HepG2 (cell line): ENCODE data around the gene PSMC3IP. TPM values are rescaled to one million over a fixed set of nuclear protein-coding genes. Genes with fewer than 3 reads are reported as not detected.
A peak's percentile ranks its signal among the peaks of the same experiment; 100 is the strongest.

Source experiments
- ATF2 ChIP-seq: sonication (generic); formaldehyde crosslinking; IDR thresholded peaks from 2 replicates; pipeline ENCODE4 v1.4.0; 2020; ENCODE audit warnings: missing genetic modification reagents
- BATF2 ChIP-seq: sonication (generic); formaldehyde crosslinking; IDR thresholded peaks from 2 replicates; pipeline ENCODE4 v1.8.0; 2022; ENCODE audit warnings: mild to moderate bottlenecking, missing genetic modification reagents, moderate library complexity
- GPN1 ChIP-seq: sonication (generic); formaldehyde crosslinking; IDR thresholded peaks from 2 replicates; pipeline ENCODE4 v1.5.1; 2020; ENCODE audit warnings: missing genetic modification reagents, borderline replicate concordance
- KDM3A ChIP-seq: IDR thresholded peaks from 2 replicates; pipeline ENCODE4 v1.6.1; 2018; ENCODE audit warnings: low read depth, missing compliant biosample characterization
- NCOA2 ChIP-seq: sonication (generic); formaldehyde crosslinking; IDR thresholded peaks from 2 replicates; pipeline ENCODE4 v1.8.0; 2022; ENCODE audit warnings: inconsistent platforms
- NFKB2 ChIP-seq: sonication (generic); formaldehyde crosslinking; IDR thresholded peaks from 2 replicates; pipeline ENCODE4 v1.4.0; 2020; ENCODE audit warnings: missing genetic modification reagents, borderline replicate concordance
- NR2F1 ChIP-seq, 2 experiments: fragments of 450-650 bp in 1 of 2; formaldehyde crosslinking in 1 of 2; IDR thresholded peaks; 2 replicates each; pipeline versions ENCODE4 v1.5.0 to v1.6.1; 2016 to 2020; ENCODE audit warnings: mild to moderate bottlenecking in 1 of 2, missing compliant biosample characterization in 1 of 2, missing genetic modification reagents in 1 of 2, moderate library complexity in 1 of 2
- PHF5A ChIP-seq: IDR thresholded peaks from one replicate; pipeline ENCODE4 v1.6.1; 2018; ENCODE audit warnings: low read depth, missing genetic modification reagents; ENCODE audit not compliant: unreplicated experiment
- RAD51 ChIP-seq: fragments of 450-650 bp; IDR thresholded peaks from 2 replicates; pipeline ENCODE4 v1.6.1; 2016; ENCODE audit warnings: borderline replicate concordance
- REL ChIP-seq: sonication (generic); formaldehyde crosslinking; conservative IDR thresholded peaks from 2 replicates; pipeline ENCODE4 v1.8.0; 2022; ENCODE audit warnings: mild to moderate bottlenecking, missing genetic modification reagents, moderate library complexity
- TAF1 ChIP-seq: sonication (generic); formaldehyde crosslinking; IDR thresholded peaks from 2 replicates; pipeline ENCODE4 v1.4.0; 2020; ENCODE audit warnings: missing genetic modification reagents
- TBL1XR1 ChIP-seq: fragments of 150-350 bp; IDR thresholded peaks from 2 replicates; pipeline ENCODE4 v1.6.1; 2014; ENCODE audit warnings: borderline replicate concordance, low read length; ENCODE audit not compliant: partially characterized antibody
- TP53 ChIP-seq: sonication (generic); formaldehyde crosslinking; conservative IDR thresholded peaks from 2 replicates; pipeline ENCODE4 v1.4.0; 2020; ENCODE audit warnings: missing genetic modification reagents
- ZFX ChIP-seq: sonication (generic); formaldehyde crosslinking; IDR thresholded peaks from 2 replicates; pipeline ENCODE4 v1.4.0; 2020; ENCODE audit warnings: mild to moderate bottlenecking, low read depth, missing genetic modification reagents, moderate library complexity
- ZNF230 ChIP-seq: sonication (generic); formaldehyde crosslinking; IDR thresholded peaks from 2 replicates; pipeline ENCODE4 v1.4.0; 2020; ENCODE audit warnings: mild to moderate bottlenecking, missing genetic modification reagents
- ZNF280D ChIP-seq: sonication (generic); formaldehyde crosslinking; IDR thresholded peaks from 2 replicates; pipeline ENCODE4 v1.5.1; 2020; ENCODE audit warnings: mild to moderate bottlenecking, missing genetic modification reagents
- ZNF557 ChIP-seq: sonication (generic); formaldehyde crosslinking; IDR thresholded peaks from 2 replicates; pipeline ENCODE4 v1.4.0; 2020; ENCODE audit warnings: missing genetic modification reagents
- polyA plus RNA-seq, 8 experiments: library from polyadenylated mRNA; depleted of rRNA in 3 of 8; stranded (reverse) in 7 of 8; unstranded in 1 of 8; fragments of >200 nt; fragmentation: Illumina TruSeq in 4 of 8; extraction: Trizol in 4 of 8; gene quantifications; 2 replicates each; pipeline versions ENCODE4 v1.2.1 to v1.2.3, GENCODE V29; 2011 to 2016; ENCODE audit warnings: low read depth in 4 of 8, missing spikeins in 1 of 8, mixed read lengths in 1 of 8; ENCODE audit not compliant: insufficient read depth in 1 of 8
- total RNA-seq, 5 experiments: library from RNA; depleted of rRNA; stranded (reverse); fragments of >200 nt; fragmentation: Illumina TruSeq; extraction: Trizol; gene quantifications; 2 replicates each; pipeline ENCODE4 v1.2.3, GENCODE V29; 2016; ENCODE audit warnings: low read depth in 1 of 5
- TF ChIP-seq, protein P1 (sequence below): sonication (generic); formaldehyde crosslinking; conservative IDR thresholded peaks from 2 replicates; pipeline ENCODE4 v1.4.0; 2020; ENCODE audit warnings: missing genetic modification reagents
- TF ChIP-seq, protein P2 (sequence below): IDR thresholded peaks from 2 replicates; pipeline ENCODE4 v1.6.1; 2016

The PSMC3IP gene
- total and polyA plus RNA-seq, 2 of the 13 experiments (the other 11 are each of a cell fraction or from before 2014, with no cell fraction given): 6.5 to 22.4 TPM

- TF ChIP-seq, protein P1, sequence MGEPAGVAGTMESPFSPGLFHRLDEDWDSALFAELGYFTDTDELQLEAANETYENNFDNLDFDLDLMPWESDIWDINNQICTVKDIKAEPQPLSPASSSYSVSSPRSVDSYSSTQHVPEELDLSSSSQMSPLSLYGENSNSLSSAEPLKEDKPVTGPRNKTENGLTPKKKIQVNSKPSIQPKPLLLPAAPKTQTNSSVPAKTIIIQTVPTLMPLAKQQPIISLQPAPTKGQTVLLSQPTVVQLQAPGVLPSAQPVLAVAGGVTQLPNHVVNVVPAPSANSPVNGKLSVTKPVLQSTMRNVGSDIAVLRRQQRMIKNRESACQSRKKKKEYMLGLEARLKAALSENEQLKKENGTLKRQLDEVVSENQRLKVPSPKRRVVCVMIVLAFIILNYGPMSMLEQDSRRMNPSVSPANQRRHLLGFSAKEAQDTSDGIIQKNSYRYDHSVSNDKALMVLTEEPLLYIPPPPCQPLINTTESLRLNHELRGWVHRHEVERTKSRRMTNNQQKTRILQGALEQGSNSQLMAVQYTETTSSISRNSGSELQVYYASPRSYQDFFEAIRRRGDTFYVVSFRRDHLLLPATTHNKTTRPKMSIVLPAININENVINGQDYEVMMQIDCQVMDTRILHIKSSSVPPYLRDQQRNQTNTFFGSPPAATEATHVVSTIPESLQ (CRISPR knock-in tag): no peak
- no peak for TF ChIP-seq GPN1 (CRISPR knock-in tag)
- TF ChIP-seq REL (CRISPR knock-in tag): no peak
- TF ChIP-seq ATF2 (CRISPR knock-in tag): no peak
- TF ChIP-seq ZNF280D (CRISPR knock-in tag): peak; percentile 90; the same call in 1 of the 2 replicates
- no peak for TF ChIP-seq ZNF557
- TF ChIP-seq BATF2 (CRISPR knock-in tag): no peak
- no peak for TF ChIP-seq TBL1XR1
- TF ChIP-seq, protein P2, sequence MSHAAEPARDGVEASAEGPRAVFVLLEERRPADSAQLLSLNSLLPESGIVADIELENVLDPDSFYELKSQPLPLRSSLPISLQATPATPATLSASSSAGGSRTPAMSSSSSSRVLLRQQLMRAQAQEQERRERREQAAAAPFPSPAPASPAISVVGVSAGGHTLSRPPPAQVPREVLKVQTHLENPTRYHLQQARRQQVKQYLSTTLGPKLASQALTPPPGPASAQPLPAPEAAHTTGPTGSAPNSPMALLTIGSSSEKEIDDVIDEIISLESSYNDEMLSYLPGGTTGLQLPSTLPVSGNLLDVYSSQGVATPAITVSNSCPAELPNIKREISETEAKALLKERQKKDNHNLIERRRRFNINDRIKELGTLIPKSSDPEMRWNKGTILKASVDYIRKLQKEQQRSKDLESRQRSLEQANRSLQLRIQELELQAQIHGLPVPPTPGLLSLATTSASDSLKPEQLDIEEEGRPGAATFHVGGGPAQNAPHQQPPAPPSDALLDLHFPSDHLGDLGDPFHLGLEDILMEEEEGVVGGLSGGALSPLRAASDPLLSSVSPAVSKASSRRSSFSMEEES (CRISPR knock-in tag): no peak
- peak; percentile 22; the same call in 1 of the 2 replicates for TF ChIP-seq TAF1
- no peak for TF ChIP-seq TP53 (CRISPR knock-in tag)
- TF ChIP-seq NFKB2 (CRISPR knock-in tag): no peak; the same call in 1 of the 2 replicates
- no peak for TF ChIP-seq NCOA2 (CRISPR knock-in tag)
- TF ChIP-seq RAD51: 0 out of 2 replicates have a peak, but pooled peaks have one; percentile 2
- TF ChIP-seq ZFX (CRISPR knock-in tag): no peak; the same call in 1 of the 2 replicates
- TF ChIP-seq ZNF230 (CRISPR knock-in tag): no peak; the same call in 1 of the 2 replicates
- no peak for TF ChIP-seq PHF5A
- TF ChIP-seq KDM3A (CRISPR knock-in tag): 0 out of 2 replicates have a peak, but pooled peaks have one; percentile 67
- peak; percentile 73 to 76 for TF ChIP-seq NR2F1 (CRISPR knock-in tag; IDR thresholded peaks at IDR 0.05)
Observed at GRCh38 chr17:42531455-42532354, 45.8 kb downstream of the PSMC3IP start (continued).
